Mesenchymal stem cell (in vitro differentiated cells and primary cell): Measurements from ENCODE around the gene RMND1.
A peak's percentile ranks its signal among the peaks of the same experiment; 100 is the strongest.
"Not testable (repeated sequence)": the region's sequence is repeated elsewhere in the genome, so short reads cannot be mapped to it uniquely, and the experiment has no call there.

Experiments used
- DNase-seq: peaks from one replicate; pipeline ENCODE4 v3.0.0-alpha.2; 2013
- H2AFZ ChIP-seq: one replicate; pipeline ENCODE4 v1.6.1; 2013; ENCODE audit warnings: low read depth, mild to moderate bottlenecking, control low read depth, inconsistent platforms, low read length, moderate library complexity
- H2AK5ac ChIP-seq: 2 replicates; pipeline ENCODE4 v1.6.1; 2013; ENCODE audit warnings: low read length, moderate library complexity, mild to moderate bottlenecking, inconsistent platforms; ENCODE audit not compliant: severe bottlenecking
- H2BK120ac ChIP-seq: one replicate; pipeline ENCODE4 v1.6.1; 2013; ENCODE audit warnings: low read depth, mild to moderate bottlenecking, inconsistent platforms, low read length, moderate library complexity
- H2BK12ac ChIP-seq, 2 experiments: one replicate each; pipeline ENCODE4 v1.6.1; 2013; ENCODE audit warnings: inconsistent platforms in 2 of 2, low read length in 2 of 2, mild to moderate bottlenecking in 2 of 2, moderate library complexity in 2 of 2, control low read depth in 1 of 2
- H2BK15ac ChIP-seq: one replicate; pipeline ENCODE4 v1.6.1; 2013; ENCODE audit warnings: mild to moderate bottlenecking, low read depth, inconsistent platforms; ENCODE audit not compliant: poor library complexity, severe bottlenecking
- H2BK5ac ChIP-seq: 2 replicates; pipeline ENCODE4 v1.6.1; 2013; ENCODE audit warnings: low read depth, mild to moderate bottlenecking, low read length, control low read depth, inconsistent platforms; ENCODE audit not compliant: poor library complexity, severe bottlenecking
- H3K14ac ChIP-seq, 2 experiments: one replicate each; pipeline ENCODE4 v1.6.1; 2013; ENCODE audit warnings: inconsistent platforms in 2 of 2, low read length in 2 of 2, control low read depth in 1 of 2, mild to moderate bottlenecking in 1 of 2, moderate library complexity in 1 of 2
- H3K18ac ChIP-seq, 2 experiments: one replicate each; pipeline ENCODE4 v1.6.1; 2013; ENCODE audit warnings: inconsistent platforms in 2 of 2, low read length in 2 of 2, control low read depth in 1 of 2, low read depth in 1 of 2, mild to moderate bottlenecking in 1 of 2
- H3K23ac ChIP-seq, 2 experiments: one replicate each; pipeline ENCODE4 v1.6.1; 2013; ENCODE audit warnings: inconsistent platforms in 2 of 2, low read length in 2 of 2, mild to moderate bottlenecking in 2 of 2, moderate library complexity in 2 of 2, control low read depth in 1 of 2
- H3K27ac ChIP-seq: 2 replicates; pipeline ENCODE4 v1.5.1; 2013; ENCODE audit warnings: mild to moderate bottlenecking, moderate library complexity, low read length, control low read depth, inconsistent platforms; ENCODE audit not compliant: poor library complexity, severe bottlenecking
- H3K27me3 ChIP-seq, 2 experiments: 2 replicates each; pipeline versions ENCODE4 v1.6.1 to v1.7.0; 2013; ENCODE audit warnings: low read length in 2 of 2, mild to moderate bottlenecking in 2 of 2, moderate library complexity in 2 of 2, control low read depth in 1 of 2, inconsistent platforms in 1 of 2; ENCODE audit not compliant: control insufficient read depth in 1 of 2, insufficient read depth in 1 of 2
- H3K36me3 ChIP-seq, 2 experiments: 2 replicates each; pipeline versions ENCODE4 v1.6.1 to v1.7.0; 2013; ENCODE audit warnings: low read length in 2 of 2, control low read depth in 1 of 2, inconsistent platforms in 1 of 2, low read depth in 1 of 2, mild to moderate bottlenecking in 1 of 2; ENCODE audit not compliant: insufficient read depth in 2 of 2, control insufficient read depth in 1 of 2
- H3K4ac ChIP-seq, 2 experiments: one replicate each; pipeline ENCODE4 v1.6.1; 2013; ENCODE audit warnings: inconsistent platforms in 2 of 2, low read length in 2 of 2, mild to moderate bottlenecking in 2 of 2, moderate library complexity in 2 of 2, control low read depth in 1 of 2, low read depth in 1 of 2
- H3K4me1 ChIP-seq: 2 replicates; pipeline ENCODE4 v1.6.1; 2013; ENCODE audit warnings: low read depth, low read length, control low read depth; ENCODE audit not compliant: control insufficient read depth, insufficient read depth
- H3K4me2 ChIP-seq: 2 replicates; pipeline ENCODE4 v1.6.1; 2013; ENCODE audit warnings: low read length, mild to moderate bottlenecking, inconsistent platforms; ENCODE audit not compliant: poor library complexity, severe bottlenecking
- H3K4me3 ChIP-seq, 2 experiments: 2 replicates each; pipeline versions ENCODE4 v1.5.1 to v1.7.0; 2013; ENCODE audit warnings: low read length in 2 of 2, mild to moderate bottlenecking in 2 of 2, control low read depth in 1 of 2, low read depth in 1 of 2; ENCODE audit not compliant: insufficient read depth in 1 of 2
- H3K79me1 ChIP-seq: replicated peaks from 2 replicates; pipeline ENCODE4 v1.6.1; 2013; ENCODE audit warnings: mild to moderate bottlenecking, control low read depth, low read length, inconsistent platforms; ENCODE audit not compliant: poor library complexity, severe bottlenecking
- H3K9ac ChIP-seq: 2 replicates; pipeline ENCODE4 v1.7.0; 2013; ENCODE audit warnings: mild to moderate bottlenecking, low read length, moderate library complexity
- H3K9me3 ChIP-seq: 2 replicates; pipeline ENCODE4 v1.7.0; 2013; ENCODE audit warnings: mild to moderate bottlenecking, low read length; ENCODE audit not compliant: control insufficient read depth
- H4K8ac ChIP-seq: one replicate; pipeline ENCODE4 v1.6.1; 2013; ENCODE audit warnings: inconsistent platforms, mild to moderate bottlenecking, low read length, moderate library complexity
- H4K91ac ChIP-seq: one replicate; pipeline ENCODE4 v1.6.1; 2013; ENCODE audit warnings: mild to moderate bottlenecking, low read length, inconsistent platforms
- WGBS: methylation state at CpG from one replicate; pipeline ENCODE4 v1.1.7; 2013; ENCODE audit warnings: mixed read lengths; 5-methylcytosine and 5-hydroxymethylcytosine counted together

Gene RMND1

GRCh38 chr6:151452750-151453427, 963 bp upstream of the RMND1 start:
- Histone ChIP-seq H2AK5ac (no peak overlapping the region), H2BK5ac (peak overlapping the region; percentile 91), H2BK120ac (no peak overlapping the region), H3K9me3 (no peaks in the 10 kb centered on the region), H4K8ac (no peak overlapping the region), H4K91ac (no peak overlapping the region), H2BK12ac (no peak overlapping the region), H2BK15ac (no peak overlapping the region), H3K18ac (peak overlapping the region; percentile 77 to 97), H3K79me1 (peaks cover 4% of the 10 kb centered on the region), H3K4ac (peak overlapping the region; percentile 75 to 90), H3K14ac (peak overlapping the region in 1 of 2 experiments; percentile 100), H3K36me3 (peaks cover 10 to 19% of the 10 kb centered on the region in 2 experiments), H3K27ac (peak overlapping the region; percentile 72), H3K4me1 (peaks cover 4% of the 10 kb centered on the region), H3K27me3 (no peaks in the 10 kb centered on the region), H3K4me3 (peak overlapping the region; percentile 94), H3K4me2 (peak overlapping the region; percentile 91), H3K23ac (peak overlapping the region in 1 of 2 experiments; percentile 42), H2AFZ (peak overlapping the region; percentile 77), H3K9ac (peak overlapping the region; percentile 95)
- DNase-seq = peak; percentile 31
- under 1% methylated on average over 19 of the region's 24 CpGs for WGBS

- Histone ChIP-seq H2AFZ (no peak overlapping the region), H4K91ac (no peak overlapping the region), H2AK5ac (no peak overlapping the region), H2BK5ac (no peak overlapping the region), H3K4me3 (peak overlapping the region; percentile 75 to 94), H3K27ac (peak overlapping the region; percentile 89), H3K9me3 (no peaks in the 10 kb centered on the region), H3K23ac (no peak overlapping the region), H2BK120ac (no peak overlapping the region), H3K4me1 (peaks cover under 1% of the 10 kb centered on the region), H2BK15ac (peak overlapping the region; percentile 96), H3K4ac (peak overlapping the region in 1 of 2 experiments; percentile 41), H3K4me2 (peak overlapping the region; percentile 26), H3K18ac (peak overlapping the region; percentile 73 to 84), H3K79me1 (peaks cover 3% of the 10 kb centered on the region), H4K8ac (peak overlapping the region; percentile 52), H3K36me3 (peaks cover 9 to 10% of the 10 kb centered on the region in 2 experiments), H3K9ac (peak overlapping the region; percentile 96), H3K14ac (no peak overlapping the region), H3K27me3 (no peaks in the 10 kb centered on the region), H2BK12ac (no peak overlapping the region)
- WGBS = 5% methylated on average over 22 of the region's 22 CpGs
- DNase-seq = no peak
Observed at GRCh38 chr6:151451417-151451949, 443 bp downstream of the RMND1 start.

GRCh38 chr6:151450928-151451327, 998 bp downstream of the RMND1 start:
- H3K14ac ChIP-seq, H3K4me2 ChIP-seq, H3K18ac ChIP-seq, H3K4me1 ChIP-seq, H2AK5ac ChIP-seq, H3K4ac ChIP-seq, H3K79me1 ChIP-seq, H3K27me3 ChIP-seq, H3K23ac ChIP-seq, H4K91ac ChIP-seq, H2BK120ac ChIP-seq, DNase-seq, H3K9me3 ChIP-seq, H4K8ac ChIP-seq, H3K27ac ChIP-seq, H2BK12ac ChIP-seq, H2BK5ac ChIP-seq, H2AFZ ChIP-seq, H2BK15ac ChIP-seq: not testable (repeated sequence)
- Histone ChIP-seq H3K9ac (peak overlapping the region; percentile 96), H3K36me3 (peaks cover 4 to 10% of the 10 kb centered on the region in 2 experiments), H3K4me3 (peak overlapping the region in 1 of 2 experiments; percentile 94)
- WGBS = 70% methylated on average over 2 of the region's 6 CpGs

GRCh38 chr6:151448623-151449022, 3.3 kb downstream of the RMND1 start:
- H2AFZ ChIP-seq = no peak overlapping the region
- H2AK5ac ChIP-seq = peak overlapping the region; percentile 48
- H3K4ac ChIP-seq = no peak overlapping the region
- no peak overlapping the region for H2BK15ac ChIP-seq
- H3K4me1 ChIP-seq = peaks cover 4% of the 10 kb centered on the region
- no peak overlapping the region for H3K4me3 ChIP-seq
- H3K18ac ChIP-seq = no peak overlapping the region
- H3K9ac ChIP-seq = no peak overlapping the region
- H4K8ac ChIP-seq = no peak overlapping the region
- H3K23ac ChIP-seq = no peak overlapping the region
- no peaks in the 10 kb centered on the region for H3K9me3 ChIP-seq
- H4K91ac ChIP-seq = no peak overlapping the region
- H3K27ac ChIP-seq = no peak overlapping the region
- 97% methylated on average over 12 of the region's 12 CpGs for WGBS
- H3K14ac ChIP-seq = no peak overlapping the region
- DNase-seq = no peak
- peaks cover 10 to 12% of the 10 kb centered on the region in 2 experiments for H3K36me3 ChIP-seq
- H3K4me2 ChIP-seq = no peak overlapping the region
- H3K79me1 ChIP-seq = peaks cover 3% of the 10 kb centered on the region
- no peaks in the 10 kb centered on the region for H3K27me3 ChIP-seq
- no peak overlapping the region for H2BK5ac ChIP-seq
- no peak overlapping the region for H2BK120ac ChIP-seq
- H2BK12ac ChIP-seq = no peak overlapping the region
